GM19238 (cell line): ENCODE results near the gene EPB41.

Source experiments
- DNase-seq: peaks from one replicate; pipeline ENCODE4 v3.0.0; 2011; ENCODE audit warnings: low spot score; ENCODE audit not compliant: insufficient read length

Gene EPB41

DNA sequence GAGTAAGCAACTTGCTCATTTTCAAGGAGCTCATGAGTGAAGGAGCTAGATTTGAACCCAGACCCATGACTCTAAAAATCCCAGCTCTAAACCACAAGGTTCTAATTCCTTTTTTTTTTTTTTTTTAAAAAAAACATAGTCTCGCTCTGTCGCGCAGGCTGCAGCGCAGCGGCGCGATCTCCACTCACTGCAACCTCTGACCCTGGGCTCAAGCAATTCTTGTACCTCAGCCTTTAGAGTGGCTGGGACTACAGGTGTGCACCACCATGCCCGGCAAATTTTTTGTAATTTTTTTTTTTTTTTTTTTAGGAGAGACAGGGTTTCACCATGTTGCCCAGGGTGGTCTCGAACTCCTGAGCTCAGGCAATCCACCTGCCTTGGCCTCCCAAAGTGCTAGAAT is 253.5 kb downstream of the EPB41 start:
- no peak for DNase-seq
